Mammary epithelial cell (primary cell): ENCODE results near the gene RFX1.

Experiments
- EZH2 ChIP-seq: IDR thresholded peaks from 2 replicates; pipeline ENCODE4 v1.6.1; 2012; ENCODE audit warnings: low read length, inconsistent platforms, borderline replicate concordance
- TF ChIP-seq, protein P1 (sequence below), 2 donors: IDR thresholded peaks in 1 of 2; conservative IDR thresholded peaks in 1 of 2; 2 replicates each; pipeline ENCODE4 v1.5.1; 2011 to 2012; ENCODE audit warnings: inconsistent platforms in 2 of 2, low read length in 2 of 2, mild to moderate bottlenecking in 2 of 2, control low read depth in 1 of 2, low read depth in 1 of 2; ENCODE audit not compliant: insufficient read depth in 1 of 2; ENCODE audit errors: extremely low read depth in 1 of 2

DNA sequence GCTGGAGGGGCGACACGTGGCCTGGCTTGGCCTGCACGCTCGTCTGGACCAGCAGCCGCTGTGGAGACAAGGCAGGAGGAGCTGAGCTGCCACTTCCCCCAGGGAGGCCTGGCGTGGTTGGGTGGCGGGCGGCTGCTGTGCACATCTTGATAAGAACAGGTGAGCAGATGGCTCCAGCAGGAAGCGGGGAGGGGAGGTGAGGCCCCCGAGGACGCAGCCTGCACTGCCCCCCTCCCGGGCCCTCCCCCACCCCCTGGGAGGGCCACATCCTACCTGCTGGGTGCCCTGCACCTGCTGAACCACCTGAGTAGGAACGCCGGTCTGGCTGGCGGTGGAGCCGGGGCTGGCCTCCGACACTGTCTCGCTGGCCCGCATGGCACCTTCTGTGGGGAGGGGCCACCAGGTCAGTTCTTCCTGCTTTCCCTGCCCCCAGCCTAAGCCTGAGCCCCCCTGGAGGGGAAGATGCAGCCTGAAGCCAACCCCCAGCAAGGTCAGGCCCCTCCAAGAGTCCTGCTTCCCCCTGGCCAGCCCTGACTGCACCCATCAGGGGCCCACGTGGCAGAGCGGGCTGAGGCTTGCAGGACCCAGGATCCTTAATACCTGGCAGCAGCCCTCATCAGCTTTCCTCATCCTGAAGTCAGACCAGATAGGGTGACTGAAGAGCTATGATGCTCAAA lies 22.8 kb downstream of the RFX1 start:
- TF ChIP-seq, protein P1, sequence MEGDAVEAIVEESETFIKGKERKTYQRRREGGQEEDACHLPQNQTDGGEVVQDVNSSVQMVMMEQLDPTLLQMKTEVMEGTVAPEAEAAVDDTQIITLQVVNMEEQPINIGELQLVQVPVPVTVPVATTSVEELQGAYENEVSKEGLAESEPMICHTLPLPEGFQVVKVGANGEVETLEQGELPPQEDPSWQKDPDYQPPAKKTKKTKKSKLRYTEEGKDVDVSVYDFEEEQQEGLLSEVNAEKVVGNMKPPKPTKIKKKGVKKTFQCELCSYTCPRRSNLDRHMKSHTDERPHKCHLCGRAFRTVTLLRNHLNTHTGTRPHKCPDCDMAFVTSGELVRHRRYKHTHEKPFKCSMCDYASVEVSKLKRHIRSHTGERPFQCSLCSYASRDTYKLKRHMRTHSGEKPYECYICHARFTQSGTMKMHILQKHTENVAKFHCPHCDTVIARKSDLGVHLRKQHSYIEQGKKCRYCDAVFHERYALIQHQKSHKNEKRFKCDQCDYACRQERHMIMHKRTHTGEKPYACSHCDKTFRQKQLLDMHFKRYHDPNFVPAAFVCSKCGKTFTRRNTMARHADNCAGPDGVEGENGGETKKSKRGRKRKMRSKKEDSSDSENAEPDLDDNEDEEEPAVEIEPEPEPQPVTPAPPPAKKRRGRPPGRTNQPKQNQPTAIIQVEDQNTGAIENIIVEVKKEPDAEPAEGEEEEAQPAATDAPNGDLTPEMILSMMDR (conservative IDR thresholded peaks at IDR 0.05 in 1 of 2, IDR thresholded peaks at IDR 0.05 in 1 of 2; ENCODE audit: extremely low read depth in 1 of 2, insufficient read depth in 1 of 2, low read depth in 1 of 2, low read length in 2 of 2), result no peak
- TF ChIP-seq EZH2, result no peak
